Measurements from ENCODE around the gene CTNNA1.

Gene CTNNA1

GRCh38 chr5:138952962-138953361 lies 199.7 kb downstream of the CTNNA1 start:
- no peak for DNase-seq

- DNase-seq, result peak; percentile 65
Measured at GRCh38 chr5:138953387-138954256, 200.4 kb downstream of the CTNNA1 start.

- no peak for DNase-seq
Measured at GRCh38 chr5:138954257-138955012, 201.2 kb downstream of the CTNNA1 start.

- peak; percentile 28 for DNase-seq
Measured at GRCh38 chr5:138955013-138955660, 201.9 kb downstream of the CTNNA1 start.

- DNase-seq, result no peak
Measured at GRCh38 chr5:138955671-138956295, 202.6 kb downstream of the CTNNA1 start.

- DNase-seq, result no peak
Measured at GRCh38 chr5:138956801-138957200, 203.6 kb downstream of the CTNNA1 start.

GRCh38 chr5:138960145-138960692 lies 207.0 kb downstream of the CTNNA1 start:
- no peak for DNase-seq

GRCh38 chr5:138961221-138961620 lies 208.0 kb downstream of the CTNNA1 start:
- DNase-seq, result no peak

- DNase-seq, result no peak
Measured at GRCh38 chr5:138961729-138962128, 208.5 kb downstream of the CTNNA1 start.

GRCh38 chr5:138962614-138963370 lies 209.6 kb downstream of the CTNNA1 start:
- no peak for DNase-seq

GRCh38 chr5:138963763-138964371 lies 210.6 kb downstream of the CTNNA1 start:
- DNase-seq, result no peak

GRCh38 chr5:138964647-138965201 lies 211.5 kb downstream of the CTNNA1 start:
- DNase-seq, result no peak

GRCh38 chr5:138965626-138966025 lies 212.4 kb downstream of the CTNNA1 start:
- DNase-seq, result no peak

GRCh38 chr5:138966236-138966985 lies 213.2 kb downstream of the CTNNA1 start:
- no peak for DNase-seq

- DNase-seq, result no peak
Measured at GRCh38 chr5:138967791-138968448, 214.7 kb downstream of the CTNNA1 start.

- no peak for DNase-seq
Measured at GRCh38 chr5:138968601-138969000, 215.4 kb downstream of the CTNNA1 start.

- no peak for DNase-seq
Measured at GRCh38 chr5:138969323-138970002, 216.2 kb downstream of the CTNNA1 start.

- DNase-seq, result no peak
Measured at GRCh38 chr5:138972230-138972629, 219.0 kb downstream of the CTNNA1 start.

- no peak for DNase-seq
Measured at GRCh38 chr5:138972836-138973235, 219.6 kb downstream of the CTNNA1 start.
